DMS114 treated with DMSO at 0.1 percent for 48 hours (cell line): Measurements from ENCODE around the gene RBPJ.

Source experiments
- DNase-seq: peaks from one replicate; lab custom pipeline; 2025; ENCODE audit not compliant: unreplicated experiment; lab: John Stamatoyannopoulos, UW

The RBPJ gene

GRCh38 chr4:26412381-26413372 lies 91.9 kb downstream of the RBPJ start:
- no peak for DNase-seq

DNA sequence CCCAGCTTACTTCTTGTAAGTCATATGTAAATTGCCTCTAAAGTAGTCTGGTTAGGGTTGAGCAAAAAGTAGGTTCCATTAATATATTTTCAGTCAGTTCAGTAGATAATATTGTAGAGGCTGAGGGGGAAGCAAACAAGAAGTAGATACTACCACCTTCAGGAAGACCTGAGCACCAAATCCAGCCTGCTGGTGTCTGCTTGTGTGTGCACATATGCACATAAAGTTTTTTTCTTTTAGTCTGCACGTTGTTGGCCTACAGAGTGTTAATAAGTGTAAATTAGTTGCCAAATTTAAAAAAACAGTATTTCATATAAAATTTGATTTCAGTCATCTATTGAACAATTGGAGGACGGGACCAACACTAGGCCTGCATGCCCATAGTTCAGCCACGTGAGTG lies 92.8 kb downstream of the RBPJ start:
- no peak for DNase-seq

GRCh38 chr4:26418107-26418506 lies 97.3 kb downstream of the RBPJ start:
- DNase-seq = no peak

DNA sequence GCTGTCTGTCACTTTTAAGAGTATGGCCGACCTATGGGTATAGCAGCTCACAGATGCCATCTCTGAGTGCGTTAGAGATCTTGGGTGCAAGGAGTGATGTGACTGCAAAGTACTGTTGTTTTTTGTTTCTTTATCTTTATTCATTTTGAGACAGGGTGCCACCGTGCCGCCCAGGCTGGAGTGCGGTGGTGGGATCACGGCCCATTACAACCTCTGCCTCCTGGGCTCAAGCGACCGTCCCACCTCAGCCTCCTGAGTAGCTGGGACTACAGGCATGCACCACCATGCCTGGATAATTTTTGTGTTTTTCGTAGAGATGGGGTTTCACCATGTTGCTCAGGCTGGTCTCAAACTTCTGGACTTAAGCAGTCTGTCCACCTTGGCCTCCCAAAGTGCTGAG lies 98.0 kb downstream of the RBPJ start:
- DNase-seq = no peak

GRCh38 chr4:26420438-26420837 lies 99.6 kb downstream of the RBPJ start:
- DNase-seq = no peak

- no peak for DNase-seq
Observed at GRCh38 chr4:26420913-26421312, 100.1 kb downstream of the RBPJ start.

- no peak for DNase-seq
Observed at GRCh38 chr4:26424153-26424552, 103.3 kb downstream of the RBPJ start.

DNA sequence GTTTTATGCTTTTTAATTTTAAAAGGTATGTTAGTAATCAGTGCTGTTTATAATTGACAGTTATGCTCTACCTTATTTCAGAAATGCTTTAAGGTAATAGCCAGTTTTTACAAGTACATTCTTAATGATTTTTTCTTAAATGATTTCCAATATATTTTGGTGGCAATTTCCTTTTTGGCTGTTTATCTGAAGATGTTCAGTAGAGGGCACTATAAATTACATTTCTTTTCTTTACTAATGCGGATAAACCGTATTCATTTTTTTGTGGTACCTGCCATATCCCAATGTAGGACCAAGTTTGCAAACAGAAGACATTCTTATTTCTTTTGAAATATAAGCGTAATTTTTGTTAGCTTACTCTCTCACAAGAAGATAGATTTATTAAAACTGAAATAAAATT lies 104.0 kb downstream of the RBPJ start:
- DNase-seq = no peak

DNA sequence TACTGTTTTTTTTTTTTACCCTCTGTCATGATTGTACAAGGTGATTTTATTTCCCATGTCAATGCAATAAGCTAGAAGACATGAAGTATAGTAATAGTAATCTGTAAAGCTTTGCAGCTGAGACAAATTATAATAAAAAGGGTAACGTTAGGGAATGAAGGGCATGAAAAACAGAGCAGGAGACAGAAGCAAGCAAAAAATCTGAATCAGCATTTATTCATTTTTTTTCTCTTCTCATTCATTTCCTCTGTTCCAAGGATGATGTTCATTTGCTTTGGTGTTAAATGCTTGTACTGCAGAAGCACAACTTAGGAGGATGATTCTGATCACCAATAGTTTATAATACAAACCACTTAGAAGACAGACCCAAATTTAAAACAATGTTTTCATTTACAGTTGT lies 105.1 kb downstream of the RBPJ start:
- no peak for DNase-seq

- no peak for DNase-seq
Observed at GRCh38 chr4:26426892-26427291, 106.1 kb downstream of the RBPJ start.

DNA sequence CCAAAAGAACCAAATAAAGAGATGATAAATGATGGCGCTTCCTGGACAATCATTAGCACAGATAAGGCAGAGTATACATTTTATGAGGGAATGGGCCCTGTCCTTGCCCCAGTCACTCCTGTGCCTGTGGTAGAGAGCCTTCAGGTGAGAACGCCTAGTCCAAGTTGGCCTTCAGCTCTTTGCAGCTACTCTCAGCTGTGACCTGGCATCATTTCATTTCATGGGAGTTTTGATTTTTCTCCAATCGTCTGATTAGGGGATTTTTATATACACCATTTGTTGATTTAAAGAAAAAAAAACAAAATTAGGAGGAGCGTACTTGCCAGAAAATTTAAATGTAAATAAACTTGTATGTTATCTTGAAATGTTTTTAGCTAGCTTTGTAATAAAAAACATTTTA lies 109.1 kb downstream of the RBPJ start:
- no peak for DNase-seq

DNA sequence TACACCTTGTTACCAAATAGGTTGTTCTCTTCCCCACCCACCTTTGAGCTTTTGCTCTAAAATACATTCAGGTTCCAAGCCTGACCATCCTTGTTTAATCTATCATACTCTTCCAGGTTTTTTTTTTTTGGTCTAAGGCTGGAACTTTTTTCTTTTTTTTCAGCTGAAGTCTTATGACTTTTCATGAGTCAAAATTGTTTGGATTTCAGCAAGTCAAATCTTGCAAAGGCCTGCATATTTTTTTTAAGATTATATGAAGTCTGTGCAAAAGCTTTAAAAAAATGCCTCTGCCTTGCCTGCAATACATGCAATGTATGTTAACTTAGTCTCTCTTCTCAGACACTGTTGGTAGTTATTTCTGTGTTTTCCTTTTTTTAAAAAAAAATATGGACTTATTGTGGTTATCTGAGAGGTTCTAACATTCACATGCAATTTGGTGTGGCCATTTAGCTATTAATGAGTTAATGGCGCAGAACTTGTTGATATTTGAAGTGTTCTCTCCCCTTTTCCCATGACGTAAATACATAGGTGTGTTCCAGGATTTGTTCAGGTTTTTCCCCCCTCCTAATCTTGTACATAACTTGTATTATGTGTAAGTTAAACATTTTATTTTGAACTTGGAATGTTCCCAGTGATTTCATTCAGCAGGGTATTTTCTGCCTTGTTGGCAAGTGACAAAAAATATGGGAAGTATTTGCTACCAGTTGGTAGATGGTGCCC lies 110.8 kb downstream of the RBPJ start:
- DNase-seq = no peak

DNA sequence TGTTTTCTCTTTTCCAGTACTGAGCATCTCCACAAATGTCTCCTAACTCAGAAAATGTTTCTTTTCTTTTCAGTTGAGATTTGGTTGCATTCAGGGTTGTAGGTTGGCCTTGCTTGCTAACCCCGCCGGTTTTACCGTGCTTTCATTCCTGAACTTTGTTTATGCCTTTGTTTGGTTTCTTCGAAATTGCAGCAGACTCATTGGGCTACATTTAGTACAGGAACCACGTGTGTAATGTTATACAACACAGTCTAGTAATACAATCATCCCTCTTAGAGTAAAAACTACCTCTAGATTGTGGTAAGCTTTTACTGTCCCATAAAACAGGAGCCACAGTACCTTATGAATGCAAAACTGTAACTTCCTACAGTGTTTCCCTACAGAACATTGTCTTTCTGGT lies 111.6 kb downstream of the RBPJ start:
- DNase-seq = no peak

GRCh38 chr4:26433556-26433955 lies 112.7 kb downstream of the RBPJ start:
- no peak for DNase-seq

DNA sequence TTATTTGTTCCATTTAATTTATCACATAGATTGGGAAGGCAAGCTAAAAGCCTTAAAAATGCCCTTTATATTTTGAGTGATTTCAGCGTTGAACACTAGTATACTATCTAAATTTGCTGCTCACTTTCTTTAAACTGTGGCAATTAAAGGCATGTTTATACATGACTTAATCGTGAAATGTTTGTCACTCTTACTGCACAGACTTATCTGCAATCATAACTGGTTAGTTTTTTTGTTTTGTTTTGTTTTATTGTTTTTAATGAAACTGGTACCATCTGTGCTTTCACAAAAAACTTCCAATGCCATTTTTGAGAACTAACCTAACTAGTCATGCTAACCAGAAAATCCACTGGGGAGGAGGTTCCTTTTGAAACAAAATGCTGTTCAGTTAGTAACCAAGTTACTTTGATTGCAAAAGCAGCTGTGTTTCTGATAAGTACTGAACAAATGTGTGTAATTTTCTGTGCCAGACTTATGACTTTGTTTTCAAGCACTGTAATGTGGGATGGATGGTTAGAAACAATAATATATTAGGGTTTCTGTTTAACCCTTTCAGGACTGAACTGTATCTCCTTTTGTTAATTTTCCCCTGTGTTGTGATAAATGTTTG lies 113.3 kb downstream of the RBPJ start:
- DNase-seq = no peak

DNA sequence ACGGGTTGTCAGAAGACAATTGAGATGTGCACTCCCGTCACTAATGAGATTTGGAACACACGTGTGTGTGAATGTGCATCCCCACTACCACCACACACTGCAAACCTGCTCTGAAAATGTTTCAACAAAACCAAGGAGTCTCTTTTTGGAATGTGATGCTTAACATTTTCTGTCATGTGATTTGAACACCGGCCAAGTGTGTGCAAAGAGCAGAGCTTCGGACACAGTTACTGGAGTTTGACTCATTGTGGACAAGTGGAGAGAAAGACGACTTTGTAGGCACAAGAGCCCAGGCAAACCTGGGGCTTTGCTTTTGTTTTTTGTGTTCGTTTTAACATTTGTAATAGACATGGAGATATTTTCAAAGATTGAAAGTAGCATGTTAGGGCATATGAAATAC lies 120.3 kb downstream of the RBPJ start:
- no peak for DNase-seq

GRCh38 chr4:26441771-26442170 lies 121.0 kb downstream of the RBPJ start:
- no peak for DNase-seq

GRCh38 chr4:26447378-26447777 lies 126.6 kb downstream of the RBPJ start:
- DNase-seq = no peak

GRCh38 chr4:26450418-26450817 lies 129.6 kb downstream of the RBPJ start:
- DNase-seq = no peak

DNA sequence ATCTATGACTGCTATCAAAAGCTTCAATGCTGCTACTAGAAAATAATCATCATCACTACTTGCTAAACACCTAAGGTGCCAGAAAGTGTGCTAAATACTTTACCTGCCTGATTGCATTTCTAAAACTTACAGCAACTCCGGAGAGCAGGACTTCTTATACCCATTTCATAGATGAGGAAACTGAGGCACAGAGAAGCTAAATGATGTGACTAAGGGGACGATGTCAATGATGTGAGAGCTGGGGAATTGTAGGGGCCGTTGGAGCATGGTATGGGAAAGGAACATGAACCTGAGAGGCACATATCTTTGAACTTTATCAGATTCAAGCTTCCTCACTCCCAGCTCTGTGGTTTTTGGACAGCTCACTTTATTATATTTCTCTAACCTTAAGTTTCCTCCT lies 130.8 kb downstream of the RBPJ start:
- DNase-seq = no peak

DNA sequence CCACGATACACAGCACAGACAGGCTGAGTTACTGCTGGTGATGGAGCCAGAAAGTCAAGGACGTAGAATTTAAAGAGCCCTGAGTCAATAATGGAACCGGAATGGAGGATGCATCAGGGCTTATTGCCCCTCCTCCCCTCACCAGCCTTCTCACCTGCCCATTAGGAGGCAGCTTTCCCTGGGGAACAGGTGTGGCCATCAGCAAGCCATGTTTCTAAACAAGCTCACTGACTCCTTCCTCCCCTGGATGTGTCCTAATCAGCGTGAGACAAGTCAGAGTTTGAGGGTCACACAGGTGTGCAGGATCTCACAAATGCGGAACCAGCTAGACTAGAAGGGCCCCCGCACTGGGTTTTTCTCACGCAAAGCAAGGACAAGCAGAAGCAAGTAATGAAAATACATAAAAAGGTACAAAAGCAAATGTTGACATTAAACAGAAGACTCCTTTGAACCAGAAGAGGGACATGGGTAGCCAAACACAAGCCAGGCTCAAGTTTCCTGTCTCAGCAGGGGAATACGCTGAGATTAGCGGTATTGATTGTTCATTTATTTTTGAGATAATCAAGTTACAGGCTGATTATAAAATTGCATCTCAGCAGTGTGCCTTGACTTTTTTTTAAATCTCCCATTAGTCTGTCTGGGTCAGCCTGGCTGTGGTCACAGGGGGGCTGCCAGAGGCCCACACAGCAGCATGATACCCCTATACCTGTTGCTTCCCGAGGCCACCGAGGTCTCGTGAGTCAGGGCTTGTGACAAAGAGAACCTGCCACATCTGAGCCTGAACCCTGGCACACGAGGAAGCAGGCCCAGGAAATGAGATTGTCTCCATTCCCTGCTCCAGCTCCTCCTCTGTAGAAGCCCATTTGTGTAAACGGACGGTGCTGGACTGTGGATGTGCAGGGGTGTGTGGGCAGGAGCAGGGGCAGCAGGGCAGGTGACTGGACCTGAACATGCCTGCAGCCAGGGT lies 132.0 kb downstream of the RBPJ start:
- DNase-seq = no peak
